SU-DHL-6 (cell line): Measurements from ENCODE around the gene CCDC27.

Source experiments
- H2AFZ ChIP-seq: fragments of 200-600 bp; sonication (generic); 2 replicates; pipeline ENCODE4 v1.6.1; 2014; ENCODE audit warnings: low read depth, mild to moderate bottlenecking, moderate library complexity, mixed read lengths, antibody characterized with exemption, low read length; ENCODE audit not compliant: severe bottlenecking
- H3F3A ChIP-seq: fragments of 200-600 bp; shearing (Covaris generic); 2 replicates; pipeline ENCODE4 v1.6.0; 2016; ENCODE audit warnings: antibody characterized with exemption, mild to moderate bottlenecking; ENCODE audit not compliant: insufficient read depth
- H3K27ac ChIP-seq: fragments of 200-600 bp; sonication (generic); 2 replicates; pipeline ENCODE4 v1.5.1; 2016; ENCODE audit warnings: low read depth, mild to moderate bottlenecking, low read length, moderate library complexity, mixed read lengths
- H3K27me3 ChIP-seq: fragments of 200-600 bp; sonication (generic), shearing (Covaris generic); 2 replicates; pipeline ENCODE4 v1.6.0; 2014; ENCODE audit warnings: mild to moderate bottlenecking, low read length
- H3K36me3 ChIP-seq: fragments of 200-600 bp; sonication (generic); 2 replicates; pipeline ENCODE4 v1.6.1; 2014; ENCODE audit warnings: mild to moderate bottlenecking, low read length, mixed read lengths
- H3K4me2 ChIP-seq: fragments of 300-600, 200-600 bp; shearing (Covaris generic), sonication (generic); 2 replicates; pipeline ENCODE4 v1.6.0; 2014; ENCODE audit warnings: low read length, low read depth, mild to moderate bottlenecking; ENCODE audit not compliant: poor library complexity, severe bottlenecking
- H3K4me3 ChIP-seq: fragments of 200-600 bp; sonication (generic); 2 replicates; pipeline ENCODE4 v1.5.1; 2014; ENCODE audit warnings: antibody characterized with exemption, low read length, mild to moderate bottlenecking, mixed read lengths; ENCODE audit not compliant: insufficient read depth, poor library complexity, severe bottlenecking
- H3K79me2 ChIP-seq: fragments of 200-600 bp; sonication (generic); 2 replicates; pipeline ENCODE4 v1.6.1; 2014; ENCODE audit warnings: mild to moderate bottlenecking, low read length, moderate library complexity; ENCODE audit not compliant: insufficient read depth
- H3K9ac ChIP-seq: fragments of 200-600 bp; sonication (generic); 2 replicates; pipeline ENCODE4 v1.7.0; 2014; ENCODE audit warnings: mild to moderate bottlenecking, low read length
- H3K9me2 ChIP-seq: fragments of 200-600 bp; sonication (generic); replicated peaks from 2 replicates; pipeline ENCODE4 v1.6.1; 2014; ENCODE audit warnings: low read length; ENCODE audit not compliant: insufficient read depth
- H3K9me3 ChIP-seq: fragments of 200-600 bp; sonication (generic); 2 replicates; pipeline ENCODE4 v1.6.1; 2014; ENCODE audit warnings: low read length, mixed read lengths; ENCODE audit not compliant: insufficient read depth
- H4K20me1 ChIP-seq: fragments of 200-600 bp; sonication (generic); 2 replicates; pipeline ENCODE4 v1.6.1; 2014; ENCODE audit warnings: low read depth, mild to moderate bottlenecking, antibody characterized with exemption, low read length, moderate library complexity, mixed read lengths
- CTCF ChIP-seq: fragments of 200-600 bp; sonication (generic); IDR thresholded peaks from one replicate; pipeline ENCODE4 v1.5.1; 2017; ENCODE audit warnings: antibody characterized with exemption, mild to moderate bottlenecking, low read length, moderate library complexity; ENCODE audit not compliant: insufficient read depth, poor library complexity, severe bottlenecking
- EZH2phosphoT487 ChIP-seq: fragments of 200-600 bp; sonication (generic), shearing (Covaris generic); conservative IDR thresholded peaks from 2 replicates; pipeline ENCODE4 v1.6.1; 2018; ENCODE audit warnings: mild to moderate bottlenecking, antibody characterized with exemption, low read length, moderate library complexity, mixed read lengths

Gene CCDC27

GRCh38 chr1:3711381-3711779 is 40.9 kb upstream of the CCDC27 start:
- Histone ChIP-seq H3K9me2 (no peaks in the 10 kb centered on the region), H3K9ac (no peak overlapping the region), H2AFZ (no peak overlapping the region)

GRCh38 chr1:3711780-3712451 is 40.3 kb upstream of the CCDC27 start:
- Histone ChIP-seq H3K9me3 (no peaks in the 10 kb centered on the region), H3K27me3 (no peaks in the 10 kb centered on the region), H3F3A (no peaks in the 10 kb centered on the region), H2AFZ (no peak overlapping the region), H3K9ac (no peak overlapping the region), H4K20me1 (no peaks in the 10 kb centered on the region), H3K9me2 (no peaks in the 10 kb centered on the region), H3K4me3 (no peak overlapping the region), H3K79me2 (no peaks in the 10 kb centered on the region), H3K4me2 (no peak overlapping the region), H3K27ac (no peak overlapping the region), H3K36me3 (no peaks in the 10 kb centered on the region)
- TF ChIP-seq EZH2phosphoT487 (no peak), CTCF (no peak)

More at GRCh38 chr1:3711381-3711779, 40.9 kb upstream of the CCDC27 start:
- Histone ChIP-seq H3K27me3 (no peaks in the 10 kb centered on the region), H3K4me3 (no peak overlapping the region), H4K20me1 (no peaks in the 10 kb centered on the region), H3K9me3 (no peaks in the 10 kb centered on the region), H3F3A (no peaks in the 10 kb centered on the region), H3K27ac (no peak overlapping the region), H3K4me2 (no peak overlapping the region), H3K79me2 (no peaks in the 10 kb centered on the region), H3K36me3 (no peaks in the 10 kb centered on the region)
- TF ChIP-seq EZH2phosphoT487: no peak
- no peak for TF ChIP-seq CTCF

GRCh38 chr1:3712573-3713535 is 39.4 kb upstream of the CCDC27 start:
- Histone ChIP-seq H3K9me2 (no peaks in the 10 kb centered on the region), H2AFZ (no peak overlapping the region), H3K79me2 (no peaks in the 10 kb centered on the region), H3K27me3 (no peaks in the 10 kb centered on the region), H3K9ac (no peak overlapping the region), H3F3A (no peaks in the 10 kb centered on the region), H3K9me3 (no peaks in the 10 kb centered on the region), H3K4me2 (no peak overlapping the region), H4K20me1 (no peaks in the 10 kb centered on the region), H3K36me3 (no peaks in the 10 kb centered on the region), H3K27ac (no peak overlapping the region), H3K4me3 (no peak overlapping the region)
- no peak for TF ChIP-seq CTCF
- no peak for TF ChIP-seq EZH2phosphoT487
